ENCODE measurements around the gene GARNL3.

GARNL3 gene

GRCh38 chr9:127334725-127335124 is 70.2 kb downstream of the GARNL3 start:
- Histone ChIP-seq H4K5ac (ENCODE audit: low read length) (no peak overlapping the region), H2BK5ac (ENCODE audit: low read length) (no peak overlapping the region), H3K27me3 (ENCODE audit: insufficient read depth, low read length, poor library complexity) (no peaks in the 10 kb centered on the region), H2BK15ac (replicated peaks; ENCODE audit: low read depth) (no peak overlapping the region), H3K23ac (ENCODE audit: low read length) (no peak overlapping the region), H3K18ac (ENCODE audit: low read length) (no peak overlapping the region), H3K79me2 (ENCODE audit: control insufficient read depth, insufficient read depth, low read length) (no peaks in the 10 kb centered on the region), H3K27ac (ENCODE audit: low read depth, low read length) (no peak overlapping the region), H3K4me1 (ENCODE audit: control insufficient read depth, low read depth, low read length) (no peaks in the 10 kb centered on the region), H3K79me1 (ENCODE audit: low read length) (no peaks in the 10 kb centered on the region), H4K8ac (ENCODE audit: low read depth, low read length) (no peak overlapping the region), H3K4me2 (ENCODE audit: low read length) (no peak overlapping the region), H3K4me3 (ENCODE audit: low read length) (no peak overlapping the region), H3K9ac (ENCODE audit: low read length) (no peak overlapping the region), H2BK120ac (ENCODE audit: low read depth, low read length) (no peak overlapping the region), H2AK5ac (ENCODE audit: low read length) (no peak overlapping the region), H3K56ac (ENCODE audit: low read length) (no peak overlapping the region), H3K4ac (ENCODE audit: low read depth, low read length) (no peak overlapping the region), H3K36me3 (ENCODE audit: control insufficient read depth, insufficient read depth, low read length) (no peaks in the 10 kb centered on the region)
- no CpG with 5 or more reads among the region's 2 CpGs for WGBS (ENCODE audit: extremely low coverage, insufficient coverage, low lambda C conversion rate)
- DNase-seq = no peak

- Histone ChIP-seq H3K36me3 (ENCODE audit: control insufficient read depth, insufficient read depth, low read length) (no peaks in the 10 kb centered on the region), H4K5ac (ENCODE audit: low read length) (no peak overlapping the region), H3K23ac (ENCODE audit: low read length) (no peak overlapping the region), H3K56ac (ENCODE audit: low read length) (no peak overlapping the region), H4K8ac (ENCODE audit: low read depth, low read length) (no peak overlapping the region), H3K79me1 (ENCODE audit: low read length) (no peaks in the 10 kb centered on the region), H3K18ac (ENCODE audit: low read length) (no peak overlapping the region), H3K4me2 (ENCODE audit: low read length) (no peak overlapping the region), H2BK120ac (ENCODE audit: low read depth, low read length) (no peak overlapping the region), H2BK5ac (ENCODE audit: low read length) (no peak overlapping the region), H3K27ac (ENCODE audit: low read depth, low read length) (no peak overlapping the region), H3K4me3 (ENCODE audit: low read length) (no peak overlapping the region), H3K4ac (ENCODE audit: low read depth, low read length) (no peak overlapping the region), H3K27me3 (ENCODE audit: insufficient read depth, low read length, poor library complexity) (no peaks in the 10 kb centered on the region), H3K79me2 (ENCODE audit: control insufficient read depth, insufficient read depth, low read length) (no peaks in the 10 kb centered on the region), H2AK5ac (ENCODE audit: low read length) (no peak overlapping the region), H2BK15ac (replicated peaks; ENCODE audit: low read depth) (no peak overlapping the region), H3K9ac (ENCODE audit: low read length) (no peak overlapping the region), H3K4me1 (ENCODE audit: control insufficient read depth, low read depth, low read length) (no peaks in the 10 kb centered on the region)
- no CpG with 5 or more reads among the region's 5 CpGs for WGBS (ENCODE audit: extremely low coverage, insufficient coverage, low lambda C conversion rate)
- DNase-seq = no peak
Measured at GRCh38 chr9:127336086-127336485, 71.5 kb downstream of the GARNL3 start.

GRCh38 chr9:127336506-127337352 is 72.2 kb downstream of the GARNL3 start:
- H3K18ac ChIP-seq (ENCODE audit: low read length) = no peak overlapping the region
- H3K27ac ChIP-seq (ENCODE audit: low read depth, low read length) = no peak overlapping the region
- H2BK5ac ChIP-seq (ENCODE audit: low read length) = no peak overlapping the region
- H3K4me1 ChIP-seq (ENCODE audit: control insufficient read depth, low read depth, low read length) = no peaks in the 10 kb centered on the region
- no peak overlapping the region for H3K4me3 ChIP-seq (ENCODE audit: low read length)
- H3K27me3 ChIP-seq (ENCODE audit: insufficient read depth, low read length, poor library complexity) = no peaks in the 10 kb centered on the region
- no peak overlapping the region for H2BK120ac ChIP-seq (ENCODE audit: low read depth, low read length)
- H3K36me3 ChIP-seq (ENCODE audit: control insufficient read depth, insufficient read depth, low read length) = no peaks in the 10 kb centered on the region
- H3K79me1 ChIP-seq (ENCODE audit: low read length) = no peaks in the 10 kb centered on the region
- H3K23ac ChIP-seq (ENCODE audit: low read length) = no peak overlapping the region
- no peak overlapping the region for H3K4ac ChIP-seq (ENCODE audit: low read depth, low read length)
- no peak overlapping the region for H2AK5ac ChIP-seq (ENCODE audit: low read length)
- H3K4me2 ChIP-seq (ENCODE audit: low read length) = no peak overlapping the region
- H3K79me2 ChIP-seq (ENCODE audit: control insufficient read depth, insufficient read depth, low read length) = no peaks in the 10 kb centered on the region
- H3K56ac ChIP-seq (ENCODE audit: low read length) = no peak overlapping the region
- H2BK15ac ChIP-seq (replicated peaks; ENCODE audit: low read depth) = no peak overlapping the region
- no CpG with 5 or more reads among the region's 3 CpGs for WGBS (ENCODE audit: extremely low coverage, insufficient coverage, low lambda C conversion rate)
- no peak overlapping the region for H4K5ac ChIP-seq (ENCODE audit: low read length)
- H3K9ac ChIP-seq (ENCODE audit: low read length) = no peak overlapping the region
- no peak overlapping the region for H4K8ac ChIP-seq (ENCODE audit: low read depth, low read length)
- DNase-seq = peak; percentile 43

GRCh38 chr9:127340721-127341120 is 76.1 kb downstream of the GARNL3 start:
- no peak overlapping the region for H3K9ac ChIP-seq (ENCODE audit: low read length)
- no peak overlapping the region for H3K4me2 ChIP-seq (ENCODE audit: low read length)
- WGBS (ENCODE audit: extremely low coverage, insufficient coverage, low lambda C conversion rate) = no CpG with 5 or more reads among the region's 2 CpGs
- no peak overlapping the region for H3K23ac ChIP-seq (ENCODE audit: low read length)
- H3K79me1 ChIP-seq (ENCODE audit: low read length) = no peaks in the 10 kb centered on the region
- no peak overlapping the region for H3K18ac ChIP-seq (ENCODE audit: low read length)
- H2BK120ac ChIP-seq (ENCODE audit: low read depth, low read length) = no peak overlapping the region
- no peaks in the 10 kb centered on the region for H3K79me2 ChIP-seq (ENCODE audit: control insufficient read depth, insufficient read depth, low read length)
- no peak overlapping the region for H4K8ac ChIP-seq (ENCODE audit: low read depth, low read length)
- H3K56ac ChIP-seq (ENCODE audit: low read length) = no peak overlapping the region
- no peak overlapping the region for H2BK5ac ChIP-seq (ENCODE audit: low read length)
- no peaks in the 10 kb centered on the region for H3K36me3 ChIP-seq (ENCODE audit: control insufficient read depth, insufficient read depth, low read length)
- H3K4me1 ChIP-seq (ENCODE audit: control insufficient read depth, low read depth, low read length) = no peaks in the 10 kb centered on the region
- H3K4ac ChIP-seq (ENCODE audit: low read depth, low read length) = no peak overlapping the region
- H3K27ac ChIP-seq (ENCODE audit: low read depth, low read length) = no peak overlapping the region
- no peak overlapping the region for H2BK15ac ChIP-seq (replicated peaks; ENCODE audit: low read depth)
- no peak overlapping the region for H3K4me3 ChIP-seq (ENCODE audit: low read length)
- no peak overlapping the region for H4K5ac ChIP-seq (ENCODE audit: low read length)
- DNase-seq = no peak
- H2AK5ac ChIP-seq (ENCODE audit: low read length) = no peak overlapping the region
- H3K27me3 ChIP-seq (ENCODE audit: insufficient read depth, low read length, poor library complexity) = no peaks in the 10 kb centered on the region

- H3K56ac ChIP-seq (ENCODE audit: low read length) = no peak overlapping the region
- H3K27me3 ChIP-seq (ENCODE audit: insufficient read depth, low read length, poor library complexity) = no peaks in the 10 kb centered on the region
- no peak overlapping the region for H2BK15ac ChIP-seq (replicated peaks; ENCODE audit: low read depth)
- no peak overlapping the region for H2BK120ac ChIP-seq (ENCODE audit: low read depth, low read length)
- H3K79me2 ChIP-seq (ENCODE audit: control insufficient read depth, insufficient read depth, low read length) = no peaks in the 10 kb centered on the region
- no peak overlapping the region for H3K18ac ChIP-seq (ENCODE audit: low read length)
- no peak overlapping the region for H3K23ac ChIP-seq (ENCODE audit: low read length)
- H3K4me3 ChIP-seq (ENCODE audit: low read length) = no peak overlapping the region
- H3K4me1 ChIP-seq (ENCODE audit: control insufficient read depth, low read depth, low read length) = no peaks in the 10 kb centered on the region
- no peaks in the 10 kb centered on the region for H3K79me1 ChIP-seq (ENCODE audit: low read length)
- no peak overlapping the region for H3K9ac ChIP-seq (ENCODE audit: low read length)
- H3K4me2 ChIP-seq (ENCODE audit: low read length) = no peak overlapping the region
- no peak overlapping the region for H3K4ac ChIP-seq (ENCODE audit: low read depth, low read length)
- H4K8ac ChIP-seq (ENCODE audit: low read depth, low read length) = no peak overlapping the region
- no CpG with 5 or more reads among the region's 3 CpGs for WGBS (ENCODE audit: extremely low coverage, insufficient coverage, low lambda C conversion rate)
- no peak overlapping the region for H2AK5ac ChIP-seq (ENCODE audit: low read length)
- no peak for DNase-seq
- no peak overlapping the region for H4K5ac ChIP-seq (ENCODE audit: low read length)
- H2BK5ac ChIP-seq (ENCODE audit: low read length) = no peak overlapping the region
- no peaks in the 10 kb centered on the region for H3K36me3 ChIP-seq (ENCODE audit: control insufficient read depth, insufficient read depth, low read length)
- no peak overlapping the region for H3K27ac ChIP-seq (ENCODE audit: low read depth, low read length)
Measured at GRCh38 chr9:127341152-127341551, 76.6 kb downstream of the GARNL3 start.
